ENCODE data around the gene SARM1.

DNA sequence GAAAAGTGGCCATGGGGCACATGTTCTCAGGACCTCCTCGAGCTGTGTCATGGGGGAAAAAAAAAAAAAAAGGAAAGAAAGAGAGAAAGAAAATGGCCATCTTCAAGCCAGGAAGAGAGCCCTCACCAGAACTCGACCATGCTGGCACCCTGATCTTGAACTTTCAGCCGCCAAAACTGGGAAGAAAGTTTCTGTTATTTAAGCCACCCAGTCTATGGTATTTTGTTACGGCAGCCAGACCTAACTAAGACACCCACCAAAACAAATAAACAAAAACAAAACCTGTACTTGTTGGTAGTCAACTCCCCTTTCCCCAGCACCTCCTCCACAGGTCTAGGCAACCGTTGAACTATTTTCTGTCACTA is 75.9 kb downstream of the SARM1 start:
- TF ChIP-seq CBX2 (IDR thresholded peaks at IDR 0.05; ENCODE audit: insufficient read depth, low read length, poor library complexity, severe bottlenecking) (no peak), ETV5 (CRISPR knock-in tag; IDR thresholded peaks at IDR 0.05; ENCODE audit: low read depth) (no peak), NFE2L1 (tag; IDR thresholded peaks at IDR 0.05; ENCODE audit: borderline replicate concordance, low read depth) (no peak), POLR2A (conservative IDR thresholded peaks at IDR 0.05) (no peak), MYC (IDR thresholded peaks at IDR 0.05; ENCODE audit: low read depth, low read length) (no peak), MYC (CRISPR knock-in tag; IDR thresholded peaks at IDR 0.05; ENCODE audit: borderline replicate concordance, low read depth) (no peak), POLR2AphosphoS5 (IDR thresholded peaks at IDR 0.05; ENCODE audit: control insufficient read depth, insufficient read depth, low read depth, low read length) (no peak)
- TF ChIP-seq, protein P1, sequence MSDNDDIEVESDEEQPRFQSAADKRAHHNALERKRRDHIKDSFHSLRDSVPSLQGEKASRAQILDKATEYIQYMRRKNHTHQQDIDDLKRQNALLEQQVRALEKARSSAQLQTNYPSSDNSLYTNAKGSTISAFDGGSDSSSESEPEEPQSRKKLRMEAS (CRISPR knock-in tag; IDR thresholded peaks at IDR 0.05) = no peak
- TF ChIP-seq, protein P2, sequence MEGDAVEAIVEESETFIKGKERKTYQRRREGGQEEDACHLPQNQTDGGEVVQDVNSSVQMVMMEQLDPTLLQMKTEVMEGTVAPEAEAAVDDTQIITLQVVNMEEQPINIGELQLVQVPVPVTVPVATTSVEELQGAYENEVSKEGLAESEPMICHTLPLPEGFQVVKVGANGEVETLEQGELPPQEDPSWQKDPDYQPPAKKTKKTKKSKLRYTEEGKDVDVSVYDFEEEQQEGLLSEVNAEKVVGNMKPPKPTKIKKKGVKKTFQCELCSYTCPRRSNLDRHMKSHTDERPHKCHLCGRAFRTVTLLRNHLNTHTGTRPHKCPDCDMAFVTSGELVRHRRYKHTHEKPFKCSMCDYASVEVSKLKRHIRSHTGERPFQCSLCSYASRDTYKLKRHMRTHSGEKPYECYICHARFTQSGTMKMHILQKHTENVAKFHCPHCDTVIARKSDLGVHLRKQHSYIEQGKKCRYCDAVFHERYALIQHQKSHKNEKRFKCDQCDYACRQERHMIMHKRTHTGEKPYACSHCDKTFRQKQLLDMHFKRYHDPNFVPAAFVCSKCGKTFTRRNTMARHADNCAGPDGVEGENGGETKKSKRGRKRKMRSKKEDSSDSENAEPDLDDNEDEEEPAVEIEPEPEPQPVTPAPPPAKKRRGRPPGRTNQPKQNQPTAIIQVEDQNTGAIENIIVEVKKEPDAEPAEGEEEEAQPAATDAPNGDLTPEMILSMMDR (IDR thresholded peaks at IDR 0.05 in 2 of 3, conservative IDR thresholded peaks at IDR 0.05 in 1 of 3; ENCODE audit: insufficient read depth in 2 of 3, low read depth in 1 of 3, low read length in 3 of 3) = no peak
- TF ChIP-seq, protein P3, sequence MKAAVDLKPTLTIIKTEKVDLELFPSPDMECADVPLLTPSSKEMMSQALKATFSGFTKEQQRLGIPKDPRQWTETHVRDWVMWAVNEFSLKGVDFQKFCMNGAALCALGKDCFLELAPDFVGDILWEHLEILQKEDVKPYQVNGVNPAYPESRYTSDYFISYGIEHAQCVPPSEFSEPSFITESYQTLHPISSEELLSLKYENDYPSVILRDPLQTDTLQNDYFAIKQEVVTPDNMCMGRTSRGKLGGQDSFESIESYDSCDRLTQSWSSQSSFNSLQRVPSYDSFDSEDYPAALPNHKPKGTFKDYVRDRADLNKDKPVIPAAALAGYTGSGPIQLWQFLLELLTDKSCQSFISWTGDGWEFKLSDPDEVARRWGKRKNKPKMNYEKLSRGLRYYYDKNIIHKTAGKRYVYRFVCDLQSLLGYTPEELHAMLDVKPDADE (conservative IDR thresholded peaks at IDR 0.05; ENCODE audit: control insufficient read depth, low read depth, low read length) = no peak

Measured in K562 (cell line).